Measurements from ENCODE around the gene OR52M1. TPM values are rescaled to one million over a fixed set of nuclear protein-coding genes. Genes with fewer than 3 reads are reported as not detected.

Gene OR52M1
- not detected in 2 replicates for total RNA-seq

GRCh38 chr11:4544891-4545290 lies at the start of gene OR52M1:
OR52M1 (plus strand) TSS chr11:4545191; CDS start chr11:4545191, 0 bp downstream.

GRCh38 chr11:4581443-4581842 lies 36.5 kb downstream of the OR52M1 start, which contains the start of gene OR52I2:
OR52I2 (plus strand) TSS chr11:4581743.

GRCh38 chr11:4593739-4594138 lies 48.7 kb downstream of the OR52M1 start, which contains the start of gene OR52I1:
OR52I1 (plus strand) TSS chr11:4594039; CDS start chr11:4594039, 0 bp downstream.

Other genes with a start within 250 kb of the OR52M1 start
- not detected in 2 replicates for gene OR52B4, start 176.8 kb upstream of the OR52M1 start, total RNA-seq
- 14.2 and 16.1 TPM in 2 replicates for gene TRIM21, start 151.5 kb upstream of the OR52M1 start, total RNA-seq
- not detected in 2 replicates for gene OR52K2, start 95.9 kb upstream of the OR52M1 start, total RNA-seq
- gene OR52K1, start 62.5 kb upstream of the OR52M1 start, total RNA-seq: not detected in 2 replicates
- not detected in 2 replicates for gene OR52I2, start 36.6 kb downstream of the OR52M1 start, total RNA-seq
- gene OR52I1, start 48.8 kb downstream of the OR52M1 start, total RNA-seq: not detected in 2 replicates
- 5.3 and 11.6 TPM in 2 replicates for gene TRIM68, start 63.0 kb downstream of the OR52M1 start, total RNA-seq
- not detected in 2 replicates for gene OR51D1, start 92.3 kb downstream of the OR52M1 start, total RNA-seq
- gene OR51E1, start 98.8 kb downstream of the OR52M1 start, total RNA-seq: not detected in 2 replicates
- gene OR51E2, start 152.7 kb downstream of the OR52M1 start, total RNA-seq: not detected in 2 replicates
- gene MMP26, start 159.6 kb downstream of the OR52M1 start, total RNA-seq: not detected in 2 replicates
- gene OR51F1, start 224.7 kb downstream of the OR52M1 start, total RNA-seq: not detected in 2 replicates

Data from epithelial cell of alveolus of lung (primary cell).